ENCODE data around the gene ZAR1L.

The ZAR1L gene

DNA sequence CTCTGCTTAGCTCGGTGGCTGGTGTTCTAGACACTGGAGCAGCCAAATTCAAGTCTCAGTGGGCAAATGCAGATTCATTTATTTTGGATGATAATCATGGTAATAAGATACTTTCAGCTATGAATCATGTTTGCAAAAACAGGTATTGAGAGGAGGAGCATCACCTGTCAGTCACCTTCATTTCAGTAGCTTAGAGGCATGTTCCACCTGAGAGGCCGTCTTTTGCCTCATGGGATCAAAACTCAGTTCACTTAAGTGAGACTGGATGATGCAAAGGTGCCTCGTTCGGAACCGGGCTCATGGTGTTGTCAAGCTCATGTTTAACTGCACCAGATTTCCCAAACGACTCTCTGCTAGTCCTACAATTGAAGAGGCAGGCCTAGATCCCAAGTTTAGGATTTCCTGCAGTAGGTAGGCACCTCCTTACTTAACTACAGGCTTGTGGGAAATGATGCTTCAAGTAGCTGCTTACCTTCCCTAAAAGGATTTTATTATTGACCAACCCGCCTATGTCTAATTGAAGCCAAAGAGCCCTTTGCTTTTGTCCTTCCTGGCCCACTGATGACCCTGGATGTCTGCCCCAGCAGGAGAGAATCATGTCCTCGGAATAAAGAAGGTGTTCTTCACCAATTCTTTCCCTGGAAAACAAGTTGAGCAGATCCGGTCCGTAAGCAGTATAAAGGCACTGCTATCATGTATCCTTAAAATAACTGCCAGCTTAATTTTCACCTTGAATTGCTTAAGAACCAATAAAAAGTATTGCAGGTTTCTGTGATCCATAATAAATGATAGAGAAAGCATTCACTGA is 60.0 kb downstream of the ZAR1L start:
- DNase-seq, result no peak

- DNase-seq, result no peak
Observed at GRCh38 chr13:32254416-32254815, 60.7 kb downstream of the ZAR1L start.

- no peak for DNase-seq
Observed at GRCh38 chr13:32253911-32254399, 61.2 kb downstream of the ZAR1L start.
